ENCODE measurements around the gene TMEM222. TPM values are rescaled to one million over a fixed set of nuclear protein-coding genes. Genes with fewer than 3 reads are reported as not detected.
"Not testable (repeated sequence)": the region's sequence is repeated elsewhere in the genome, so short reads cannot be mapped to it uniquely, and the experiment has no call there.

The TMEM222 gene
- total RNA-seq, 2 donors from 2014 or later: 26.9 to 29.8 TPM

- Mint-ChIP-seq H3K9me3 (no peaks in the 10 kb centered on the region), H3K36me3 (no peaks in the 10 kb centered on the region), H3K27ac (no peak overlapping the region)
- DNase-seq (ENCODE audit: low spot score in 2 of 2) (no peak), ATAC-seq (no peak)
These were observed 57.7 kb downstream of the TMEM222 start for GRCh38 chr1:27379564-27380122.

DNA sequence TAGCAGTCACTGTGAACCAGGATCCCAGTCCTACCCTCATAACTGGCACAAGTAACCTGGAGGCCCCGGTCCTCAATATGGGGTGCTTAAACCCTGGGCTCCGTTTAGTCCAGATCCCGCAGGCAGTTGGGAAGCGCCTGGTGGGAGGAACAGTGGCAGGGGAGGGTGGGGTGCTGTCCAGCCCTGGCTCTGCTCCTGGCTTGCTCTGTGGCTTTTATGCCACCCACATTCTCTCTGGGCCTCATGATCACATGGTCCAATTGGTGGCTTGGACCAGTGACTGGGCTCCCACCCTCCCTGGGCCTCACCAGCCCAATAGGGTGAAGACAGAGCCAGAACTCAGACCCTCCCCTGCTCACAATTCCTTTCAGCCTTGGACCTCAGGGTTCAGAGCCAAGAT is 58.3 kb downstream of the TMEM222 start:
- peak overlapping the region in 1 of 2 donors; percentile 72 for H3K27ac Mint-ChIP-seq
- ATAC-seq: no peak
- no peaks in the 10 kb centered on the region for H3K36me3 Mint-ChIP-seq
- H3K9me3 Mint-ChIP-seq: no peaks in the 10 kb centered on the region
- no peak for DNase-seq (ENCODE audit: low spot score in 2 of 2)

- Mint-ChIP-seq H3K9me3 (no peaks in the 10 kb centered on the region), H3K27ac (peak overlapping the region in 1 of 2 donors; percentile 72), H3K36me3 (no peaks in the 10 kb centered on the region)
- ATAC-seq (no peak), DNase-seq (ENCODE audit: low spot score in 2 of 2) (no peak)
These were observed 59.1 kb downstream of the TMEM222 start for GRCh38 chr1:27380766-27381733.

DNA sequence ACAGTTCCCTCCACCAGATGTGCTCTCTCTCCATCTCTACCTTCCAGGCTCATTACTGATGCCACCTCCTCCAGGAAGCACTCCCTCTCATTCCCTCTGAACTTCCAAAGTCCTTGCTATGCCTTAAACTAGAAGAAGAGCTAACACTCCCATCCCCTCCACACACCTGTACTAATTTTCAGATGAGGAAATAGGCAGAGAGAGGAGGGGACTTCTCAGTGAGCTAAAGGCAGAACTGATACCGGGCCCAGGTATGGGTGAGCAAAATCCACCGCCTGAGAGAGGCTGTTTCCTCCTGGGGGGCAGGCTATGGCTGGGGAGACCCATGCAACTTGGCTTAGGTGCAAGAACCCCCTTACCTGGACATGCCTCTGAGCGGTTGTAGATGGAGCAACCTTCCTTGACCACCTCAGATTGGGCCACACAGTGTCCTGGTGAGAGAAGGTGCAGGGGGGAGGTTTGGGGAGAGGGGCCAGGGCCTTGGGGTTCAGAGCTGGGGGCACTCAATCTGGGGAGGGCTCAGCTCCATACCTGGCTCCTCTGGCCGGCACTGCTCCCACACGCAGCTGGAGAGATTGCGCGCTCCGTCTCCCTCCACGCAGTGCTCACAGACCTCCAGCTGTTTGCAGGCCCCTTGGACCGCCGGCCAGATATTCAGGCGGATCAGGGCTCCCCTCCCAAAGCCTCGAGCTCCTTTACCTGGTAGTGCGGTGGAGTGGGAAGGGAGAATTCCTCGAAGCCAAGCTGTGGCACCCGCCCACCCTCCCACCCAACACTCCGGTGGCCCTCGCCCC is 60.2 kb downstream of the TMEM222 start:
- Mint-ChIP-seq H3K9me3 (no peaks in the 10 kb centered on the region), H3K27ac (no peak overlapping the region), H3K36me3 (no peaks in the 10 kb centered on the region)
- no peak for ATAC-seq
- no peak for DNase-seq (ENCODE audit: low spot score in 2 of 2)

DNA sequence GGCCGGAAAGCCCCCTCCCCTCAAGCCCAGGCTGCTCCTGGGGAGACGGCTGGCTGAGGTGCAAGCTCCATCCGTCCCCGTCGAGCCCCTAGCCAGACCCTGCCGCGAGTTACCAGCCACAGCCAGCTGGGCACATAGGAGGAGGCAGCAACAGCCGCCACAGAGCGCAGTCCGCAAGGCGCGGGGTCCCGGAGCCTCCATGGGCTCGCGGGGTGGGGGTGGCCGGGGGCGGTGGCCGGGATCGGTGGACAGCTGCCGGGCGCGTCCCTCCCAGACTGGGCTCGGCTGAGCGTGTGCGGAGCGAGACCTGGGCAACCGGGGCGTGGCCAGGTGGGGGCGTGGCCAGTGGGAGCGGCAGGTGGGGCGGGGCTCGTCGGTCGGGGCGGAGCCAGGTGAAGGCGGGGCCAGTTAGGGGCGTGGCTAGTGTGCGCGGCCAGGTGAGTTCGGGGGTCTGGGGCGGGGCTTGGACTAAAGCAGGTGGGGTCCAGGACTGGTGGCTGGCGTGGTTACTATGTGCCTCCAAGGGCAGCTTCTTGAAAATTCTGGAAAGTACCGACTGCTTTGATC is 61.2 kb downstream of the TMEM222 start, which contains the start of gene CD164L2:
Gene CD164L2, minus strand, starts transcription at position 295 of the 567 bp plus-strand sequence. Its CDS starts 94 bp downstream, at position 201.
- DNase-seq (ENCODE audit: low spot score in 2 of 2): peak in 1 of 2 donors; percentile 52
- Mint-ChIP-seq H3K9me3 (no peaks in the 10 kb centered on the region), H3K27ac (no peak within 1 kb of the TSS), H3K36me3 (no peaks in the 10 kb centered on the region)
- peak in 1 of 2 donors; percentile 64 for ATAC-seq

GRCh38 chr1:27383661-27384060 is 61.7 kb downstream of the TMEM222 start:
- DNase-seq (ENCODE audit: low spot score in 2 of 2) (no peak), ATAC-seq (no peak)
- H3K9me3 Mint-ChIP-seq: no peaks in the 10 kb centered on the region
- no peak overlapping the region for H3K27ac Mint-ChIP-seq
- H3K36me3 Mint-ChIP-seq: no peaks in the 10 kb centered on the region

DNA sequence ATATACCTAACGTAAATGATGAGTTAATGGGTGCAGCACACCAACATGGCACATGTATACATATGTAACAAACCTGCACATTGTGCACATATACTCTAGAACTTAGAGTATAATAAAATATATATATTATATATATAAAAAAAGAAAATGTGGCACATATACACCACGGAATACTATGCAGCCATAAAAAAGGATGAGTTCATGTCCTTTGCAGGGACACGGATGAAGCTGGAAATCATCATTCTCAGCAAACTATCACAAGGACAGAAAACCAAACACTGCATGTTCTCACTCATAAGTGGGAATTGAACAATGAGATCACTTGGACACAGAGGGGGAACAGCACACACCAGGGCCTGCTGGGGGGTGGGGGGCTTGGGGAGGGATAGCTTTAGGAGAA is 62.8 kb downstream of the TMEM222 start:
- H3K27ac Mint-ChIP-seq; H3K9me3 Mint-ChIP-seq; ATAC-seq; H3K36me3 Mint-ChIP-seq; DNase-seq (ENCODE audit: low spot score in 2 of 2): not testable (repeated sequence)

Other genes with a start within 250 kb of the TMEM222 start
- gene SLC9A1, start 167.0 kb upstream of the TMEM222 start, total RNA-seq: 10 to 100 TPM; 16.2 to 18.8 TPM
- gene WDTC1, start 87.5 kb upstream of the TMEM222 start, total RNA-seq: 10 to 100 TPM; 26.4 to 36.1 TPM
- gene SYTL1, start 19.9 kb downstream of the TMEM222 start, total RNA-seq: 10 to 100 TPM; 15.6 to 35.1 TPM
- gene MAP3K6, start 44.8 kb downstream of the TMEM222 start, total RNA-seq: 10 to 100 TPM in 1 of 2 donors, 1 to 10 TPM in 1; 5.5 to 14.7 TPM
- gene FCN3, start 52.7 kb downstream of the TMEM222 start, total RNA-seq: not detected
- not detected for gene CD164L2, start 61.2 kb downstream of the TMEM222 start, total RNA-seq
- gene GPR3, start 70.5 kb downstream of the TMEM222 start, total RNA-seq: under 1 TPM; 0.25 to 0.72 TPM
- 100 to 1,000 TPM in 1 of 2 donors, 10 to 100 TPM in 1; 97.8 to 116 TPM for gene WASF2, start 168.0 kb downstream of the TMEM222 start, total RNA-seq

Data from activated naive CD4-positive, alpha-beta T cell treated with anti-CD3 and anti-CD28 coated beads, Interleukin-2, amount 50 U/mL, for 72 hours (primary cell).